NCI-H2029 (cell line): ENCODE measurements around the gene ARHGAP28.

Experiments used
- DNase-seq: peaks from one replicate; lab custom pipeline; 2025; lab: John Stamatoyannopoulos, UW

Gene ARHGAP28

GRCh38 chr18:6731222-6731596 lies 1.7 kb downstream of the ARHGAP28 start:
- no peak for DNase-seq

GRCh38 chr18:6732952-6733351 lies 3.4 kb downstream of the ARHGAP28 start:
- no peak for DNase-seq

GRCh38 chr18:6733758-6734157 lies 4.2 kb downstream of the ARHGAP28 start:
- DNase-seq: no peak

- DNase-seq: no peak
Measured at GRCh38 chr18:6734726-6735430, 5.4 kb downstream of the ARHGAP28 start.

- DNase-seq: no peak
Measured at GRCh38 chr18:6737833-6738232, 8.3 kb downstream of the ARHGAP28 start.

- no peak for DNase-seq
Measured at GRCh38 chr18:6738622-6739021, 9.1 kb downstream of the ARHGAP28 start.

GRCh38 chr18:6741232-6741663 lies 11.7 kb downstream of the ARHGAP28 start:
- no peak for DNase-seq

GRCh38 chr18:6741786-6742185 lies 12.3 kb downstream of the ARHGAP28 start:
- no peak for DNase-seq

- no peak for DNase-seq
Measured at GRCh38 chr18:6743999-6744398, 14.5 kb downstream of the ARHGAP28 start.

- no peak for DNase-seq
Measured at GRCh38 chr18:6744816-6745455, 15.4 kb downstream of the ARHGAP28 start.

- DNase-seq: no peak
Measured at GRCh38 chr18:6745504-6746031, 16.1 kb downstream of the ARHGAP28 start.

- no peak for DNase-seq
Measured at GRCh38 chr18:6746386-6746960, 17.0 kb downstream of the ARHGAP28 start.

- peak; percentile 23 for DNase-seq
Measured at GRCh38 chr18:6747646-6748045, 18.1 kb downstream of the ARHGAP28 start.

GRCh38 chr18:6748241-6748640 lies 18.7 kb downstream of the ARHGAP28 start:
- no peak for DNase-seq

- DNase-seq: no peak
Measured at GRCh38 chr18:6750411-6750810, 20.9 kb downstream of the ARHGAP28 start.

- DNase-seq: no peak
Measured at GRCh38 chr18:6751222-6751621, 21.7 kb downstream of the ARHGAP28 start.

GRCh38 chr18:6752202-6752860 lies 22.8 kb downstream of the ARHGAP28 start:
- DNase-seq: no peak

- no peak for DNase-seq
Measured at GRCh38 chr18:6755107-6755506, 25.6 kb downstream of the ARHGAP28 start.

- DNase-seq: no peak
Measured at GRCh38 chr18:6757931-6758330, 28.4 kb downstream of the ARHGAP28 start.

- DNase-seq: no peak
Measured at GRCh38 chr18:6759579-6759978, 30.1 kb downstream of the ARHGAP28 start.

- DNase-seq: no peak
Measured at GRCh38 chr18:6763524-6763923, 34.0 kb downstream of the ARHGAP28 start.

- DNase-seq: no peak
Measured at GRCh38 chr18:6764382-6764781, 34.9 kb downstream of the ARHGAP28 start.

- no peak for DNase-seq
Measured at GRCh38 chr18:6773777-6774176, 44.3 kb downstream of the ARHGAP28 start.
